GM12874 (cell line): ENCODE results near the gene CELF2.

Experiments used
- TF ChIP-seq, protein P1 (sequence below): IDR thresholded peaks from 2 replicates; pipeline ENCODE4 v1.5.1; 2011; ENCODE audit warnings: low read depth, mild to moderate bottlenecking, control low read depth, low read length, moderate library complexity; ENCODE audit not compliant: insufficient read depth

The CELF2 gene

DNA sequence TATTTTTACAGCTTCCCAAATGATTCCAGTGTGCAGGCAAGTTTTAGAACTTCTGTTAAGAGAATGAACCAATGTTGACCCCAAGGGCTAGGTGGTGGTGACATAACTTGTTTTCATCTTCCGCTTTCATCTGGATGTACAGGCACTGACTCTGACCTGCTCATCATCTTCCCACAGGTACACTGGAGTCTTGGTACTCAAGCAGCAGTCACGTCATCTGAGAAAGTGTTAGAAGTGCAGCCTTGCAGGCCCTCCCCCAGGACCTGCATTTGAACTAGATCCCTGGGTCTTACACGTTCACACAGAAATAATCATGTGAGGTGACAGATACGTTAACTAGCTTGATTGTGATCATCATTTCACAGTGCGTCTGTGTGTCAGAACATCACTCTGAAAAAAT is 212.2 kb downstream of the CELF2 start:
- TF ChIP-seq, protein P1, sequence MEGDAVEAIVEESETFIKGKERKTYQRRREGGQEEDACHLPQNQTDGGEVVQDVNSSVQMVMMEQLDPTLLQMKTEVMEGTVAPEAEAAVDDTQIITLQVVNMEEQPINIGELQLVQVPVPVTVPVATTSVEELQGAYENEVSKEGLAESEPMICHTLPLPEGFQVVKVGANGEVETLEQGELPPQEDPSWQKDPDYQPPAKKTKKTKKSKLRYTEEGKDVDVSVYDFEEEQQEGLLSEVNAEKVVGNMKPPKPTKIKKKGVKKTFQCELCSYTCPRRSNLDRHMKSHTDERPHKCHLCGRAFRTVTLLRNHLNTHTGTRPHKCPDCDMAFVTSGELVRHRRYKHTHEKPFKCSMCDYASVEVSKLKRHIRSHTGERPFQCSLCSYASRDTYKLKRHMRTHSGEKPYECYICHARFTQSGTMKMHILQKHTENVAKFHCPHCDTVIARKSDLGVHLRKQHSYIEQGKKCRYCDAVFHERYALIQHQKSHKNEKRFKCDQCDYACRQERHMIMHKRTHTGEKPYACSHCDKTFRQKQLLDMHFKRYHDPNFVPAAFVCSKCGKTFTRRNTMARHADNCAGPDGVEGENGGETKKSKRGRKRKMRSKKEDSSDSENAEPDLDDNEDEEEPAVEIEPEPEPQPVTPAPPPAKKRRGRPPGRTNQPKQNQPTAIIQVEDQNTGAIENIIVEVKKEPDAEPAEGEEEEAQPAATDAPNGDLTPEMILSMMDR = no peak

DNA sequence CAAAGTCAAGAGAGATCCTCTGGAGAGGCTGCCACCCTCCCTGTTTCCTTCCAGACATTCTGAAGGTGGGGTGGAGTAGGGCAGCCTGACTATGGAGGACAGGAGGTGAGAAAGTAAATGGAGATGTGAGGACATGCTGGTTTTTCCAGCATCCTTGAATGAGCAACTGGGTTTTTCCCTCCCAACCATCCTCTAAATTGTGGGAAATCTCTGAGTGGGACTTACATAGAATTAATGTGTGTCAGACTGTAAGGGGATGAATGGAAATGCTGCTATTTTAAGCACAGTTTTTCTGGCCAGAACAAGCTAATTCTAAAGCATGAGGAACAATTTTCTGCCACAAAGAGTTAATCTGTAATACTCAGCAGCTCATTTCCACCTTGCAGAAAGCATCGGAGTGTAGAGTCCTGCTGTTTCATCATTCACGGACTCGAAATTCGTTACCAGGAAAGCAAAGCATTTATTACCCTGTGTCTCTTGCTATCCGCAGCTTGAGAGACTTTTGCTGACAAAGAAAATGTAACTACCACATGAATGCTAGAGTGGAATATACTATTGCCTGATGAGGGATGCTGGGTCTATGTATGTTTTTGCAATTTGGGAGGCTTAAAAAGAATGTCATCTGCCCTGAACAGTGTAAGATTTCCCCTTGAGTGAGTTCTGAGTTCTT is 213.0 kb downstream of the CELF2 start:
- TF ChIP-seq, protein P1 = no peak

DNA sequence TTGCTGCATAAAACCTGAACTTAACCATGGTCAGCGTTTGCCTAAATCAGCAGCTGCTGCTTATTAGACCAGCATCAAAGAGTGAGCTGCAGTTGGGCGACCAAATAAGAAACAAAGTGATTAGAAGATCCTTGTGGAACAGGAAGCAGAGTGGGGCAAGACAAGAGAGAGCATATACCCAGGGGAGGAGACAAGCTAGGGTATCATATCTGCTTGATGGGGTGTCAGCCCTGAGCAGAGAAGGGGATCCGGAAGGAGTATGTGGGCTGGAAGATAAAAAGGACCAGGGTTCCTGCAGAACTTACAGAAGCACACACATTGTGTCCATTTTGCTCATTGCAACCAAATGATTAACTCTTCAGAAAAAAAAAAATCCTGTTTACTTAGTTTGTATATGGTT is 213.6 kb downstream of the CELF2 start:
- TF ChIP-seq, protein P1 = no peak

DNA sequence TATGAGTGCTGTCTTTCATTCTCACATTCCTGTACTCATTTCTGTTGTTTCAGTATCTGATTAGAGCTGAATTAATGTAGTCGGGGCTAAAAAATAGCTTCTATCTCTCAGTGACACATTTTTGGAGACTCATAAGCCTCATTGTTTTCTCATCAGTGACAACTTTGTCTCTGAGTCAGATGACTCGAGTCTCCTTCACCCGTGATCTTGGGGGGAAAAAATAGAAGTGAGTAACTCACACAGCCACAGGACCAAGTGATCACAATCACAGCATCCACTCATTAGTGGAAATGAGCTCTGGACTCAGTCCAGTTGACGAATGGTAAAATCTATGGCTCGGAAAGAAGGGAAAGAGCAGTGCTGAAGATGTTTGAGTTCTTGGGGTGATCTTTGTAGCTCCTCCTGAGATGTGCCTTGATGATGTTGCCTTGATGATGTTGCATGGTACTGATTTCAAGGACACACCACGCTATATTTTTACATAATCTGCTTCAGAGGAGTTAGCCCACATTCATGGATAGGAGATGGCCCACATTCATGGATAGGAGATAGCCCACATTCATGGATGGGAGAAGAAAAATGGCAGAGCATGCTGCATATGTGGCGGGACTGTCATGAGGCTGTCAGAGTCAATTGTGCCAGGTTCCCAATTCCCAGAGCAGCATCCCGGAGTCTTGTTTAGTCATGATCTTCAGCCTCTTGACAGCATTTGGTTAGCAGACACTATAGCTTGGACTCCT is 214.7 kb downstream of the CELF2 start:
- TF ChIP-seq, protein P1 = no peak

DNA sequence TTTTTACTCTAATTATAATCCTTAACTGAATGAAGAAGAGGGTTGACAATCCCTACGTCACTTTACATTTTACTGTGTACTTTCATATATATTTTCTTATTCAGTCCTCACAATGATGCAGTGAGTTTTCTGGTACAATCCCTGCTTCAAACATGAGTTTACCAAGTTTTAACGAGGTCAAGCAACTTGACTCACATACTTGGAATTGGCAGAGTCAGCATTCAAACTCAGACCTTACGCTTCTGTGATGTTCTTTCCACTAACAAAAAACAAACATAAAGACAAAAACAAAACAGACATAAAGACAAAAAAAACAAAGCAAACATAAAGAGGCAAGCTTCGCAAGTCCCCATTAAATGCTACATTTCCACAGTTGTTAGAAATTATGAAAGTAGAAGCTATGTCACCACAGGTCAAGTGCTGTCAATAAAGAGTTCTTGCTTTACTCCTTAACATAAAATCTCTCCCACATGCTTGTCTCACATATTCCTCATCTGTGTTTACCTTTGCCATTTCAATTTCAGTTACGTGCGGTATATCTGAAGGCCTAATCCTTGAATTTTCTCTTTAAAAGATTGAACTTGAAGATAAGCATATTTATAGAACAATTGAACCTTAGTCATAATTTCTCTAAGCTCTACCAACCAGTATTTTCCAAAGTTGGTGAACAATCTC is 217.3 kb downstream of the CELF2 start:
- TF ChIP-seq, protein P1 = no peak

DNA sequence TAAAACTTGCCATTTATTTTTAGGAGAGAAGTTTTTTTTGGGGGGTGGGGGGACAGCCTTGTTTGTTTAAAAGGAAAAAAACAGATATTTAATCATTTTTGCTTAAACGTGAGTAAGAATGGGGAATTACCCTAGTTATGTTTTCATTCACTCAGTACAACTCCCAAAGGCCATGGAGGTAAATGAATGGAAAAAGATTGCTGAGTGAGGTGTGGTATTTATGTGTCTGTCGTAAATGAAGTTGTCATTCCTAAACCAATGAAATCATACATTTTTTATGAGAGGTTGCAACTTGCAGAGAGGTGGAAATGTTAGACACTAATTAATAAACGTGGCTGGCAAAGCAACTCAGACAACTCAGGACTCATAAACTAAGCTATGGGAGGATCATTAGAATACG is 218.1 kb downstream of the CELF2 start:
- TF ChIP-seq, protein P1 = no peak

DNA sequence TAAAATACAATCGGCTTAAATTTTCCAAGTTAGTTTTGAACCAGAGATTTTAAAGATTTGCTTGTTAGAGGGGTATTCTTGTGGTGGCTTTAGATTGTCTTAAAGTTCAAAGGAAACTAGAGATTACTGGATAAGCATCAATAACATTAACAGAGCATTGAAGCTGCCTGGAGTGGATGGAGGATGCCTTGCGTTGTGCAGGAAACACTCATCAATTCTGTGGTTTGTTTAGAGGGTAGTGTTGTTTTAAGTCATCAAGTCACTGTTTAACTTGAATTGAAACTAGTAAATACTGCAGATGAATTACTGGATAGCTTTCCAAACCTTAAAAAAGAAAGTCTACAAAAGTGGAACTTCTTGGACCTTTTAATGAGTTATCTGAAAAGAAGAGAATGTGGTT is 218.6 kb downstream of the CELF2 start:
- TF ChIP-seq, protein P1 = no peak
